SK-N-DZ (cell line): ENCODE measurements around the gene MPC1.
"Not testable (repeated sequence)": the region's sequence is repeated elsewhere in the genome, so short reads cannot be mapped to it uniquely, and the experiment has no call there.

Experiments used
- DNase-seq: peaks from one replicate; pipeline ENCODE4 v3.0.0-alpha.2; 2015; ENCODE audit warnings: low spot score

MPC1 gene

DNA sequence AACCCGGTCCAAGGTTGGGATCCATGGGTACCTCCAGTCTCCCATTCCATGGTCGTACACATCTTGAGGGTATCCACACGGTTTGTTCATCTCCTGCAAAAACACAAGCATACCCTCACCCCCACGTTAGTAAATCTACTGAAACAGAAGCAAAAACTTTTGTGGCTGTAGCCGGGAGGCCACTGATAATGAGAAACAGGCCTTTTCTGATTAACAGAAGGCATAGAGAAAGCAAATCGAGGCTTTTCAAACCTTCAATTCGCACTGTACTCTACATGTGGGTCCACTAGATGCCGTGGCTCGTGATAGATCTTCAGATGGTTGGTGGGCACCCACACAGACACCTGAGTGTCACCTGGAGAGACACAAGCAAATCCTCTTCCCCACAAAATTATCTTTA is 37.1 kb downstream of the MPC1 start:
- not testable (repeated sequence) for DNase-seq

DNA sequence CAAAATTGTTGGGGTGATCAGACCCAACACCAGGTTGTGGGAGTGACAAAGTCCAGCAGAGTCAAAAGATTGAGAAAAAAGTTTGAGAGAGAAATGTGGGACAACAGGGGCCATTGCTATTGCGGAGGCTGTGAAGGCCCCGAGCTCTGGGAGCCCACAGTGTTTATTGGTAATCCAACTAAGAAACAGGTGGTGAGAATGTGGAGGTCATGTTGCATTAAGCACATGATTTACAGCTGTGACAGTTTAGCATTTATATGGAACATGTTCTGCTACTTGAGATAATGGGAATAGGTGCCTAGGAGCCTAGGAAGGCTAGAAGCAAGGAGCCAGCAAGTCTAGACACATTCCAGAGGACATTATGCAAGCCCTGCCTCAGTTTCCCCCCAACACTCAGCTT is 37.8 kb downstream of the MPC1 start:
- not testable (repeated sequence) for DNase-seq

DNA sequence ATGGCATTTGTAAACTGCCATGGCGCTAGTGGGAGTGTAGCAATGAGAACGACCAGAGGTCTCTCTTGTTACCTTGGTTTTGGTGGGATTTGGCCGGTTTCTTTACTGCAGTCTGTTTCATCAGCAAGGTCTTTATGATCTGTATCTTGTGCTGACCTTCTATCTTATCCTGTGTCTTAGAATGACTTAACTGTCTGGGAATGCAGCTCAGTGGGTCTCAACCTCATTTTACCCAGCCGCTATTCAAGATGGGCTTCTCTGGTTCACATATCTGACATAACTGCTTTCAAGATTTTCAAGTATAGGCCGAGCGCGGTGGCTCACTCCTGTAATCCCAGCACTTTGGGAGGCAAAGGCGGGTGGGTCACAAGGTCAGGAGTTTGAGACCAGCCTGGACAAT is 38.5 kb downstream of the MPC1 start:
- DNase-seq: no peak

DNA sequence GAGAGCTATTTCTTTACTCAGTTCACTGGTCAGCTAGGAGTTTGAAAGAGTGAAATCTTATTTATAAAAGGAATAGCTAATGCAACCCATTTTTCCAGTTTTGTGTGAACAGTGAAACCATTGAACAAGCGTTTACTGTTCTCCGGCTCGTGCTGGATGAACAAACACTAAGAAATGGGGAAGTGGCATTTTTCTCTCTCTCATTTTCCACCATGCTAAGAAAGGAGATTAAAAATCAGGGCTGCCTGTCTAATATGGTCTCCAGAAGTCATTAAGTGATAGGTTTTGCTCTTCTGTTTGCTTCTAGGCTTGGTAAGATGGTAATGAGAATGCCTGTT is 39.6 kb downstream of the MPC1 start:
- no peak for DNase-seq

DNA sequence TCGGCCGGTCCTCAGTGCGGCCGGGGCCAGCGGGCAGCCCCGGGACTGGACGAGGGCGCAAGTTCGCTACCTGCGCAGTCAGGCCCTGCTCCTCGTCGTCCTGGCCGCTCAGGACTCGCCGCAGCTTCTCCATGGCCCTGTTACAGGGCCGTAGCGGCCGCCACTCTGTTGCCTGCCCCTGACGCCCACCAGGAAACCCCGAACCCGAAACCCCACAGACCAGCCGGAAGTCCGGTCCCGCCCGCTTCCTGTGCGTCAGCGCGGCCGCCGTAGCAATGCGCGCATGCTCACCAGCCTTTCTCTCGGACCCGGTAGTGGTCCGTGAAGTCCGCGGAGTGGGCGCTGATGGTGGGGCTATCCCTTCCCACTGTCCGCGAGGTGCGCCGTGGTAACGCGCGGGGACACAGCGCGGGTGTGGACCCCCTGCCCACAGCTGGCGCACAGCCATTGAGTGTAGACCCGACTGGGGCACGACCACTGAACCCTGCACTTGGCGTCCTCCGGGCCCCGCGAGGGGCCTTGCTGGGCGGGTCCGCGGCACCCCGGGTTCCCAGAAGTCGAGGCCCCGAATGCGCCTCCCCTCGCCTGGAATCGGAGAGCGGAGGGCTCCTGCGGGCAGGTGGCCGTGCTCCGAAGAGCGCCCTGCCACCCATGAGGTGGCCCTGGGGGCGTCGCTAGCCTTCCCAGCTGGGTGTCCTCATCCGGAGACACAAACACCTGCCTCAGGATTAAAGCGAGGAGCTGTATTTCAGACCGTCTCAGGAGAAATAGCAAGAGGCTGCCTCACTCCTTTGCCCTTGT is 40.2 kb downstream of the MPC1 start, which contains the start of gene SFT2D1:
SFT2D1 (minus strand) TSS at position 197 of the 801 bp plus-strand sequence; CDS start at position 133, 64 bp downstream.
- peak; percentile 76 for DNase-seq

DNA sequence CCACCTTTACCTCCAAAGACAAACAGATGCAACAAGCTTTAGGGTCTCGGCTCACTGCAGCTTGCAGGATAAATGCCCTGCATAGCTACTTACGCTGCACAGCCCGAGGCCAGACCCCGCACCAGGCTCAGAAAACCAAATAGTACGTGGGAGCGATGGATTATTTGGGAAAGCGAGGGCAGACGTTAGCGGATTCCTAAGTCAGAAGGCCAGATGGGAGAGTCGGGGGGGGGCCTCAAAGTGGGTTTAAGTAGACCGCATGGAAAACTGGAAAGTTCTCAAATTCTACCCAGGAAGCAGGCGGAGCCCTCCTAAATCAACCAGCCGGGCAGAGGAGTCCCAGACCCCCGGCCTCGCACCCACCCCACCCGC is 40.8 kb downstream of the MPC1 start:
- DNase-seq: no peak

DNA sequence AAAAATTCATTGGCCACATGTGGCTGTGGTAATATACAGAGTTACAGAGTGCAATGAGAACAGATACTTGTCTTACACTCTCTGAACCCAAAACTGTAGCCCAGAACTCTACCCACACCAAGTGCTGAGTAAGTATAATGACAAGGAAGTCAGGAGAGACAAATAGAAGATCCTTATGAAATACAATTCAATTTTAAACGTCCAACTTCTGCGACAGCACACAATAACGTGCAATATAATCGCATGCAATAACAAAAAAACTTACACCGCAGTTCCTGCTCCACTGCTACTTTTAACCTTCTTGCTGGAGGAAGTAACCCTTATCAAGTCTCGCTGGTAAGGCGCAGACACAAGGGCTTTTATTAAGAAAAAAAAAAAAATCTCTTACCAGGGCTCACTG is 41.3 kb downstream of the MPC1 start:
- DNase-seq: no peak

DNA sequence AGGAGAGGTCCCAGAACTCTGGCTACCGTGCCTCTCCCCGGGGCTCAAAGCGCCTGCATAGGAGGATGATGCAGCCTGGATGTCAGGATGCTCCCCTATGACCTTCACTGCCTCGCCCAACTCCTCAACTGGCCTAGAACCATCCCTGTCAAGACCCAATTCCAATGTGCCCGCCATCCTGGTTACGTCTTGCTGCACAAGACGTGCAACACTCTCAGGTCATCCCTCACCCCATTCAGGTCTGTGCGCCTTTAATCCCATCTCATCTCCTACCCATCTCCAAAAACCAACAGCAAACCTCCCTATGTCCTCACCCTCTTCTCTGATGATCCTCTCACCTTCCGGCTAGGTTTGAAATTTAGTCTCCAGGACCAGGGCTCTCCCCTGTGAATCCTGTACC is 43.9 kb downstream of the MPC1 start:
- no peak for DNase-seq

DNA sequence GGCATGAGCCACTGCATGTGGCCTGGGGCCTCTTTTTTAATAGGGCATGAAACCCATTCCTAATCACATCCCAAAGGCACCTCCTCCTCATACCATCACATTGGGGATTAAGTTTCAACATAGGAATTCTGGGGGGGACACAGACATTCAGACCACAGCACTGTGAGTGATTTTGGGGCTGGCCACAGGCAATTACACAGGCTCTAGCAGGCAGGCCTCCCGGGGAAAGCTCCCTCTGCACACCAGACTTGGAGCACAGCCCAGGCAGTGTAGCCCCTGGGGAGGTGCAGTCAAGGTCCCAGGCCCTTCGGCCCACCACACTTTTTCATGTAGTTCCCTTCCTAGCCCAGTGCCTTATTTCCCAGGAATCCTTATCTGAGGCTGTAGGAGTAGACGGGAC is 45.9 kb downstream of the MPC1 start:
- no peak for DNase-seq

DNA sequence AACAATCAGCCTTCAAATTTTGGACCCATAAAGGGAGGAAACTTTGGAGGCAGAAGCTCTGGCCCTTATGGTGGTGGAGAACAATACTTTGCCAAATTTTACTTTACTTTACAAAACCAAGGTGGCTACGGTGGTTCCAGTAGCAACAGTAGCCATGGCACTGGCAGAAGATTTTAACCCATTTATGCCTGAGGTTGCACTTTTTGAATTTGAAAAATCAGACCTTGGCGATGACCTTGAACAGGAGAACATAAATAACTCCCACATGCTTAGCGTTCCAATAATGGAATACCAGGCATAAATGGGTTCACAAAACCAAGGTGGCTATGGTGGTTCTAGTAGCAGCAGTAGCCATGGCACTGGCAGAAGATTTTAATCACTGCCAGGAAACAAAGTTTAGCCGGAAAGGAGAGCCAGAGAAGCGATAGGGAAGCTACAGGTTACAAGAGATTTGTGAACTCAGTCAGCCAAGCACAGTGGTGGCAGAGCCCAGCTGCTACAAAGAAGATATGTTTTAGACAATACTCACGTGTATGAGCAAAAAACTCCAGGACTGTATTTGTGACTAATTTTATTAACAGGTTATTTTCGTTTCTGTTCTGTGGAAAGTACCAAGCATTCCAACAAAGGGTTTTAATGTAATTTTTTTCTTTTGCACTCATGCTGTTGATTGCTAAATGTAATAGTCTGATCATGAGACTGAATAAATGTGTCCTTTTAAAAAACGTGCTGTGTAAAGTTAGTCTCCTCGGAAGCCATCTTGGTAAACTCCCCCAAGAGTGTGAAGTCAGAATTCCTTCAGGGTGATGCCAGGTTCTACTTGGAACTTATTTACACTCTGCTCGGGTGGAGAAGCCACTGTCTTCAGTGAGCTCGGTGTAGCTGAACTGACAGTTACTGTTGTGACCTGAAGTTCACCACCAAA is 47.1 kb downstream of the MPC1 start:
- no peak for DNase-seq

DNA sequence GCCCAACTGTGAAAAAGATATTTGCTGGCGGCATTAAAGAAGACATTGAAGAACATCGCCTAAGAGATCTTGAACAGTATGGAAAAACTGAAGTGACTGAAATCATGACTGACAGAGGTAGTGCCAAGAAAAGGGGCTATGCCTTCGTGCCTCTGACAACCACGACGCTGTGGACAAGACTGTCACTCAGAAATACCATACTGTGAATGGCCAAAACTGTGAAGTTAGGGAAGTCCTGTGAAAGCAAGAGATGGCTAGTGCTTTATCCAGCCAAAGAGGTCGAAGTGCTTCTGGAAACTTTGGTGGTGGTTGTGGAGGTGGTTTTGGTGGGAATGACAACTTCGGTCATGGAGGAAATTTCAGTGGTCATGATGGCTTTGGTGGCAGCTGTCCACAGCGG is 47.9 kb downstream of the MPC1 start:
- no peak for DNase-seq

DNA sequence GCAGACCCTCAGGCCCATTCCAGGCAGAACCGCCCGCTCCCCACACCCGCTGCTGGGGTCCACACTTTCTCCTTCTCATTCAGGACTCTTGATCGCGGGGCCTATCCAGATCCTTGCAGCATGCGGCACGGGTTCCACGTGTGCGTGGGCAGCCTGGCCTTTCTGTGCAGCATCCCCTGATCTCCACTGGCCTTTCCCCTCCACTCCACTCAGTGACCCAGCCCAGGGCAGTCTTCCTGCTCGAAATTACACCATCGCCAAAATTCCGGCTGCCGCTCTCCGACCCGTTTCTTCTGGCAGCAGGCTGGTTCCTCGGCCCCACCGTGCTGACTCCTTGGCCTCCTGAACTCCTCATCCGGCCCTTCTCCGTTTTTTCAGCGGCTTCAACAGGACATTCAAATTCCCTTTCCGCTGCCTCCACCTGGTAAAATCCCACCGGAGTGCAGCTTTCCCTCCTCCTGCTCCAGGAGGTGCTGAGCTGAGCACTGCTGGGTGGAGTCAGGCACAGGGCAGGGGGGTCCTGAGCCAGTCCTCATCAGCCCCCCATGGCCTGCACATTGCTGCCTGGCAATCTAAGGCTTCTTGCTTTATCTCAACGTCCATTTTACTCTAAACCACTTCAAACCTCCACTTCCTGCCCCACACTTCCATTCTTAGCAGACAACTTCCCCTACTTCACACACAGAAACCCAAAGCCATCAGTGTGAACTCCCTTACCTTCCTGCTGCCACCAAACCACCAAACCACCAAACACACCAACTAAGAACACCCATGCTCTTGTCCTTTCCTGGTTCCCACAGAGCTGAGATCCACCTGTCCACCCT is 49.4 kb downstream of the MPC1 start:
- DNase-seq: no peak

DNA sequence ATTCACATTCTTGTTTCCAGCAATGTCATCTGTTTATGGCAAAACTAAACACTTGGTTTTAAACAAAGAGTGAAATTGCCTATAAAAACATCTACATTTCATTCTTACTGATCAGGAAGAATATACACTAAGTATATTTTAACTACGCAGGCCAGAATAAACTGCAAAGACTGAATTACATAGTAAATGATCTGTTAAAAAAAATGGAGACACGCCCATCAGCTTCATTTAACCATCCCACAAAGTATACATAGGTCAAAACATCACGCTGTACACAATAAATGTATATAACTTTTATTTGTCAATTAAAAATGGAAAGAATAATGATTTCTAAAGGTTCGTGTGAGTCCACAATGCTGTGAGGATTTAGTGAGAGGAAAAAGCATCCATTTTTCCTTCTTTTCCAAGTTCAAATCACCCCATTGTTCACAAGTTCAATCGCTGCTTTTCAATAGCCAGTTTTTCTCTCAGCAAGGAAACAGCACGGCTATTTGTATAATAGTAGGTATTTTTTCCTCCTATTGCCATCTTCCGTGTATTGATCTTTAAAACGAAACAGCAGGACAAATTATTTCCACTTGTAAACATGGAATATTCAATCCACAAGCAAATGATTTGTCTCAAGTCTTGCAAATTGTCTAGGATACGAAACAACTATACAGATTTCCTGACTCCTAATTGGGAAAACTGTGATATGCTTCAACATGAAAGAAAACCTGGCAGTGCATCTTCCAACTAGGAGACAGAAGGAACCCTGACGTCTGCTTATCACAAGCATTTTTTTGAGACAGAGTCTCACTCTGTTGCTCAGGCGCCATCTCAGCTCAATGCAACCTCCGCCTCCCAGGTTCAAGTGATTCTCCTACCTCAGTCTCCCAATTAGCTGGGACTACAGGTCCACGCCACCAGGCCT is 51.0 kb downstream of the MPC1 start:
- DNase-seq: no peak

DNA sequence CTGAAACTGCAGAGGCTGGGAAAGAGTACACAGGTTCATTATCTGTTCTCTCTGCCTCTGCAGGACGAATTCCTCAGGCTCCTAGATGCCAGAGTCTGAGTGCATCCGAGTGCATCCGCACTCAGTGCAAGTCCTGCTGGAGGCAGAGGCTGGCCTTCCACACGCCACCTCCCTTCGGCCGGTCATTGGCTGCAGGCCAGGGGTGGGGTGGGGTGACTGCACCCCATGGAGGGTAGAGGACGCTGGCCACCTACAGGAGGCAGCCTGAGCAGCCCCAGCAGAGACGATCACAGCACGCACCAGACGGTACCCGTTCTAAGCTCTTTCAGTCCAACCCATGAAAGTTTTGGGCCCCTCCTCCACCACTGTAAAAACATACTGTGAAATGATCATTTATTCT is 52.1 kb downstream of the MPC1 start:
- DNase-seq: no peak

DNA sequence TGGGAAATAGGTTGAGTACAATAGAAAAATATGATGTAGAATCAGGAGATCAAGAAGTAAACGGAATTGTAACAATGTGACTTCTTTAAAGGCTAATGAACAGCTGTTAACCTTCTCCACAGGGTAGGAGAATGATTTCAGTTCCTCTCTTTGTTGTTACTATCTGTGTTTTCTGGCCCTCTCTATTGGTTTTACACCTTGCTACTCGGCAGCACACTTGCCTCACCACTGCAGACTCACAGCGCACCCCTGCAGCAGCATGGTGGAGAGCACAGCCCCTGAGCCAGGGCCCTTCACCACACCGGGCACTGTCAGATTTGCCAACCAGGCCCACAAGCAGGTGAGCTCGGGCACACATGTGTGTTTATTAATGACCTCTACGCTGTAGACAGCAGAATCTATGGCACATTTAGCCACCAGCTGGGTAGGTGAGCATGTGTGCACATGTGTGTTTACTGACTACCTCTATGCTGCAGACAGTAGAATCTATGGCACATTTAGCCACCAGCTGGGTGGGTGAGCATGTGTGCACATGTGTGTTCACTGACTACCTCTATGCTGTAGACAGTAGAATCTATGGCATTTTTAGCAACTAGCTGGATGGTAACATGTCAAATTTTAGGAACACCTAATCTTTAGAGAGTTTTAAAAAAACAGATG is 57.2 kb downstream of the MPC1 start:
- DNase-seq: no peak

DNA sequence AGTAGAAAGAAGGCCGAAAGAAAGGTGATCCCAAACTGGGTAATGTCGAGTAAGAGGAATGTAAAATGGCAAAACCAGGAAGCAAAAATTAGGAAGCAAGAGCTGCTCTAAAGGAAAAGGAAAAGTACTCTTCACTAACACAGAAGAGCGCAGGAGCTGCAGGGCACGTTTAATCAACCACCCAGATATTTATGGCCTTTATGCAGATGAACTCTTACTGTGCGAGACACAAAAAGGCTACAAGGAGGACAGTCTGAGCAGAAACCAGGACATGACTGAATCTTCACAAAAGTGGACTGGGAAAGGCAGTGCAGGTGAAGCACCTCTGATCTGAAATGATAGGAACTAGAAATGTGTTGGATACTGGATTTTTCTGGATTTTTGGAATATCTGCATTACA is 59.3 kb downstream of the MPC1 start:
- no peak for DNase-seq

DNA sequence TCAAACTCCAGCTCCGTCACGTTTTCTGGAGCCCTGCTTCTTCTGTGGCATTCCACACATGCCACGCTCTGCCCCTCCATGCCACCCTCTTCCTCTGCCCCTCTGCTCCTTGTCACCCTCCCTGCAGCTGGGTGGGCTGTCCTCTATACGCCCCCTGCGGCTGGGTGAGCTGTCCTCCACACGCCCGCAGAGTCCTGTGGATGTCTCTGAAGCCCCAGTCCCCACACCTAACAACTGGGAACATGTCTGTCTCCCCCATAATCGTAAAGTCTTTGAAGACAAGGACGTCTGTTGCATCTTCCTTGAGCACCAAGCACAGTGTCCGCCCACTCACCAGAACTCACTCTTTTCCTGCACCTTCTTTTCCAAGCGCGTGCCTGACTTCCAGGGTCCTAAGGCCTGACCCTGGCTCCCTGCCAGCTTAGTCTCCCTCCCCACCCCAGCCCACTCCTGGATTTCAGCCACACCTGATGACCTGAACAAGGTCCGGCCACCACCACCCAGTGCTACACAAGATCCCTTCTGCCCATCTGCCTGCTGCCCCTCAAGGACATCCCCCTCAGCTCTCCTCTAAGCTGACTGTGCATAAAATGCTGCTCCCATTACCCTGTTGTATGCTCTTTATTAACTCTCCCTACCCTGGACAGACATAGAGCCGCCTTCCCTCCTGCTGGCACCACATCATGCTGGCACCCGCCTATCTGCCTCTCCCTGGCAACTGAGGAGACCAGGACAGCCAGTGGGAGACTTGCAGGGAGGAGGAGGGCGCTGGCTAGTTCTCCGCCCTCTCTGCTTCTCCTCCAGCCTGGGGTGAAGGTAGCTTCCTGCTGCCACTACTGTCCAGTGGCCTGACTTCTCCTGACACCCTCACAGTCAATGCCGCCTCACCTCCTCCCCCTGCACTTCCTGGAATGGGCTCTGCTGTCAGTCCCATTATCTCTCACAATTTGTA is 63.8 kb downstream of the MPC1 start:
- DNase-seq: no peak

DNA sequence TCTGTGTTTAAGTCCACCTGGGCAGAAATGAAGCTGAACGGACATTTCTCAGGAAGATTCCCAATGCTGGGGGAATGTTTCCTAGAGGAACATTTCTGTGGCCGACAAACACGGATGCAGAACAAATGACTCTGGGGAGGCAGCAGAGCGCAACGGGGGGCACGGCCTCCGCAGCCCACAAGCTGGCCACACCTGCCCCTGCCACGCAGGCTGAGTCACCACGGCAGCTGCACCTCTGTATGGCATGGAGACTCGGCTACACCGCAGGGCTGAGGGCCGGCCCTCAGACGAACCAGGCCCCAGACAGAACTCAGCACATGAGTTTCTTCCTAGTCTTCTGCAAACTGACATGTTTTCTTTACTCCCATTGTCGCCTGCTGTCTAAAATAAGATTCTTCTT is 64.5 kb downstream of the MPC1 start:
- no peak for DNase-seq
